ENCODE data around the gene MGAT3.

GRCh38 chr22:39434721-39435120 lies 22.1 kb upstream of the MGAT3 start:
- TF ChIP-seq CTCF (IDR thresholded peaks at IDR 0.05) (no peak), POLR2A (IDR thresholded peaks at IDR 0.05) (no peak), POLR2AphosphoS5 (IDR thresholded peaks at IDR 0.05) (no peak)
